H54 (cell line): ENCODE data around the gene ACTL7A.
"Not testable (repeated sequence)": the region's sequence is repeated elsewhere in the genome, so short reads cannot be mapped to it uniquely, and the experiment has no call there.

Experiments used
- DNase-seq: peaks from one replicate; pipeline ENCODE4 v3.0.0; 2011; ENCODE audit warnings: low spot score, mixed read lengths; ENCODE audit not compliant: insufficient read length
- FAIRE-seq: peaks from 3 replicates; lab custom pipeline; 2011; peaks lifted over from hg19 to GRCh38; lab: Jason Lieb, UNC
- POLR2A ChIP-seq: IDR thresholded peaks from 2 replicates; pipeline ENCODE4 v1.6.1; 2011; ENCODE audit warnings: low read depth, mild to moderate bottlenecking, low read length

Gene ACTL7A

DNA sequence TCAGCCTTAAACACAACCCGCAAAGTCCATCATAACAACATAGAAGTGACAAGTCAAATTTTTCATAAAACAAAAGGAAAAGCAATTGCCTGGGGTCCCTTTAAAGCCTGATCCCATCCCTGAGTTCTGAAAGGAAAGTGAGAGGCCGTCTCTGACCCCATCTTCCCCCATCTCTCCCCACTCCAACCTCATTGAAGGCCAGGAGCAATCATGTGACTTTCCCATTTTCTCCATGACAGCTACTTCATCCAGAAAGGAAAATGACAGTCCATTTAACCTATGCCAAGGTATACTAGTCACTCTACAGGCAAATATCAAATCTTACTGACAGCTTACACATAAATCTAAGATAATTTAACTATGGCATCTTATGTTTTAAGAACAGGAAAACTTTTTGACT, 15.5 kb downstream of the ACTL7A start:
- FAIRE-seq (no peak), DNase-seq (no peak)
- no peak for TF ChIP-seq POLR2A

GRCh38 chr9:108880738-108881316, 18.8 kb downstream of the ACTL7A start:
- TF ChIP-seq POLR2A: no peak
- FAIRE-seq (peak; percentile 41), DNase-seq (no peak)

- DNase-seq: no peak
- no peak for TF ChIP-seq POLR2A
- FAIRE-seq: no peak
These were observed 20.2 kb downstream of the ACTL7A start for GRCh38 chr9:108882052-108882888.

GRCh38 chr9:108883085-108883484, 21.0 kb downstream of the ACTL7A start:
- DNase-seq (no peak), FAIRE-seq (no peak)
- TF ChIP-seq POLR2A: no peak

- DNase-seq (no peak), FAIRE-seq (peak; percentile 72)
- no peak for TF ChIP-seq POLR2A
These were observed 22.6 kb downstream of the ACTL7A start for GRCh38 chr9:108884701-108885100.

GRCh38 chr9:108885643-108886348, 23.7 kb downstream of the ACTL7A start:
- DNase-seq (peak; percentile 72), FAIRE-seq (peak; percentile 100)
- TF ChIP-seq POLR2A: no peak

DNA sequence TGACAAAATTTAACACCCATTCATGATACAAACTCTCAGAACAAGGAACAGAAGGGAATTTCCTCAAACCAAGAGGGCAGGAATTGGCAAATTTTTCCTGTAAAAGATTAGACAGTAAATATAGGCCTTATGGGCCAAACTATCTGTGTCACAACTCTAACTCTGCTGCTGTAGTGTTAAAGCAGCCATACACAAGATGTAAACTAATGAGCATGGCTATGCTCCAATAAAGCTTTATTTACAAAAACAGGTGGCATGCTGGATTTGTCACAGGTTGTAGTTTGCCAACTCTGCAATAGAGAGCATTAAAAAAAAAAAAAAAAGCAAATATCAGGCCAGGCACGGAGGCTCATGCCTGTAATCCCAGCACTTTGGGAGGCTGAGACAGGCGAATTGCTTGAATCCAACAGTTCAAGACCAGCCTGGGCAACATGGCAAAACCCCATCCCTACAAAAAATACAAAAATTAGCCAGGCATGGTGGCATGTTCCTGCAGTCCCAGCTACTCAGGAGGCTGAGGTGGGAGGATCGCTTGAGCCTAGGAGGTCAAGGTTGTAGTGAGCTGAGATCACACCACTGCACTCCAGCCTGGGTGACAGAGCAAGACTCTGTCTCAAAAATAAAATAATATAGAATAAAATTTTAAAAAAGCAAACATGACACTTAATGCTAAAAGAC, 24.7 kb downstream of the ACTL7A start:
- FAIRE-seq, DNase-seq: not testable (repeated sequence)

DNA sequence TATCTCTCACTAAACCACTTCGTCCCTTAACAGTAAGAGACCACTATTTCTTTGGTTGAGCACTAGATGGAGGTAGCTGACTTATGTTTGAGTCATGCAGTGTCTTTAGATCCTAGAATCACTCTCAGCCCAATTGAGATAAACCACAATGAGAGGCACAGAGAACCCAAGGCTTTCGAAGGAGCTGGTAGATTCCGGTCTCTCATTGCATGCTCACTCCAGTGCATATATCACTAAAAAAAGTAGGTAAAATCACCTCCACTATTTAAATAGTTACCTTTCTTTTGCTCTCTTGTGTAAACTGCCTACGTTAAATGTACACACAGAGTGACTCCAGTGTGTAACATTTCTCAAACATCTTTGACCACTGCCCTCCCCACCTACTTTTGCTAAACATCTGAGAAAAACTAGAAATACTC, 27.6 kb downstream of the ACTL7A start:
- no peak for TF ChIP-seq POLR2A
- FAIRE-seq (peak; percentile 95), DNase-seq (peak; percentile 43)

- DNase-seq (no peak), FAIRE-seq (no peak)
- no peak for TF ChIP-seq POLR2A
These were observed 32.3 kb downstream of the ACTL7A start for GRCh38 chr9:108894225-108894997.

DNA sequence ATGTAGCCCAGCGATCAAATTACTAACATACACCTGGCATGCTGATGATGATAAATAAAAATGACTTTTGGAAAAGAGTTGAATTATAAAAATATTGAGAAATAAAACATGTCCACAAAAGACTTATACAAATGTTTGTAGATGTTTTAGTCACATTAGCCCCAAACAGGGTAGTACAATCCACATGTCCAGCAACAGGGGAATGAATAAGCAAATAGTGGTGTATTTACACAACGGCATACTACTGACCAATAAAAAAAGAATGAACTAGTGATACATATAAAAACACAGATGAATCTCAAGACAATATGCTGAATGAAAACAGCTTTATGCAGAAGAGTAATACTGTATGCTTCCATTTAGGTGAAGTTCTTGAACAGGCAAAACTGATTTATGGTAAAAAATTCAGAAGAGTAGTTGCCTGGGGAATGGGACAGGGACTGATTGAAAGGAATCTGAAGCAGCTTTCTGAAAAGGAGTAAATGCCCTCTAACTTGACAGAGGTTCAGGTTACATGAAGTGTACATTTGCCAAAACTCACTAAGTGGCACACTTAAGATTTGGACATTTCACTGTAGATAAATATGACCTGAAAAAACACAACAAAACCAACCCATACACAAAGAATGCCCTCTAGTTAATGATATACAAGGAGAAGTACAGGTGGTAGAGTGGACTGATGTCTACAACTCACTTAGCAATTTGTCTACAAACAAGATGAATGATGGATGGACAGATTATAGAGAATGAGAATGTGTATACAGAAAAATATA, 35.4 kb downstream of the ACTL7A start:
- FAIRE-seq (peak; percentile 6), DNase-seq (no peak)
- TF ChIP-seq POLR2A: no peak

GRCh38 chr9:108899023-108899695, 37.1 kb downstream of the ACTL7A start:
- FAIRE-seq, DNase-seq: not testable (repeated sequence)

- TF ChIP-seq POLR2A: no peak
- DNase-seq (no peak), FAIRE-seq (peak; percentile 70)
These were observed 38.1 kb downstream of the ACTL7A start for GRCh38 chr9:108900176-108900575.
